ENCODE measurements around the gene MAGEC1. TPM values are rescaled to one million over a fixed set of nuclear protein-coding genes. Genes with fewer than 3 reads are reported as not detected.
"Not testable (repeated sequence)": the region's sequence is repeated elsewhere in the genome, so short reads cannot be mapped to it uniquely, and the experiment has no call there.

The MAGEC1 gene, protein sequence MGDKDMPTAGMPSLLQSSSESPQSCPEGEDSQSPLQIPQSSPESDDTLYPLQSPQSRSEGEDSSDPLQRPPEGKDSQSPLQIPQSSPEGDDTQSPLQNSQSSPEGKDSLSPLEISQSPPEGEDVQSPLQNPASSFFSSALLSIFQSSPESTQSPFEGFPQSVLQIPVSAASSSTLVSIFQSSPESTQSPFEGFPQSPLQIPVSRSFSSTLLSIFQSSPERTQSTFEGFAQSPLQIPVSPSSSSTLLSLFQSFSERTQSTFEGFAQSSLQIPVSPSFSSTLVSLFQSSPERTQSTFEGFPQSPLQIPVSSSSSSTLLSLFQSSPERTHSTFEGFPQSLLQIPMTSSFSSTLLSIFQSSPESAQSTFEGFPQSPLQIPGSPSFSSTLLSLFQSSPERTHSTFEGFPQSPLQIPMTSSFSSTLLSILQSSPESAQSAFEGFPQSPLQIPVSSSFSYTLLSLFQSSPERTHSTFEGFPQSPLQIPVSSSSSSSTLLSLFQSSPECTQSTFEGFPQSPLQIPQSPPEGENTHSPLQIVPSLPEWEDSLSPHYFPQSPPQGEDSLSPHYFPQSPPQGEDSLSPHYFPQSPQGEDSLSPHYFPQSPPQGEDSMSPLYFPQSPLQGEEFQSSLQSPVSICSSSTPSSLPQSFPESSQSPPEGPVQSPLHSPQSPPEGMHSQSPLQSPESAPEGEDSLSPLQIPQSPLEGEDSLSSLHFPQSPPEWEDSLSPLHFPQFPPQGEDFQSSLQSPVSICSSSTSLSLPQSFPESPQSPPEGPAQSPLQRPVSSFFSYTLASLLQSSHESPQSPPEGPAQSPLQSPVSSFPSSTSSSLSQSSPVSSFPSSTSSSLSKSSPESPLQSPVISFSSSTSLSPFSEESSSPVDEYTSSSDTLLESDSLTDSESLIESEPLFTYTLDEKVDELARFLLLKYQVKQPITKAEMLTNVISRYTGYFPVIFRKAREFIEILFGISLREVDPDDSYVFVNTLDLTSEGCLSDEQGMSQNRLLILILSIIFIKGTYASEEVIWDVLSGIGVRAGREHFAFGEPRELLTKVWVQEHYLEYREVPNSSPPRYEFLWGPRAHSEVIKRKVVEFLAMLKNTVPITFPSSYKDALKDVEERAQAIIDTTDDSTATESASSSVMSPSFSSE
- not detected for polyA plus RNA-seq (2012; ENCODE audit: missing spikeins)

GRCh38 chrX:141903400-141904155 lies at the start of gene MAGEC1:
MAGEC1 (plus strand) TSS chrX:141903894; CDS start chrX:141905073, 1,179 bp downstream.
- TF ChIP-seq POLR2AphosphoS5 (IDR thresholded peaks at IDR 0.05; ENCODE audit: low read depth, low read length) (no peak), POLR2A (IDR thresholded peaks at IDR 0.05; ENCODE audit: low read depth, low read length) (no peak), TAF1 (IDR thresholded peaks at IDR 0.05; ENCODE audit: borderline replicate concordance, low read depth, low read length) (no peak)
- DNase-seq (ENCODE audit: insufficient read length) (no peak), FAIRE-seq (no peak)

- DNase-seq (ENCODE audit: insufficient read length) (no peak), FAIRE-seq (no peak)
- no peak for TF ChIP-seq POLR2AphosphoS5 (IDR thresholded peaks at IDR 0.05; ENCODE audit: low read depth, low read length)
- TF ChIP-seq TAF1 (IDR thresholded peaks at IDR 0.05; ENCODE audit: borderline replicate concordance, low read depth, low read length) = no peak
- TF ChIP-seq POLR2A (IDR thresholded peaks at IDR 0.05; ENCODE audit: low read depth, low read length) = no peak
These were observed 46.2 kb upstream of the MAGEC1 start for GRCh38 chrX:141857479-141857878.

GRCh38 chrX:141879616-141880015 lies 24.1 kb upstream of the MAGEC1 start:
- no peak for TF ChIP-seq TAF1 (IDR thresholded peaks at IDR 0.05; ENCODE audit: borderline replicate concordance, low read depth, low read length)
- FAIRE-seq (no peak), DNase-seq (ENCODE audit: insufficient read length) (no peak)

DNA sequence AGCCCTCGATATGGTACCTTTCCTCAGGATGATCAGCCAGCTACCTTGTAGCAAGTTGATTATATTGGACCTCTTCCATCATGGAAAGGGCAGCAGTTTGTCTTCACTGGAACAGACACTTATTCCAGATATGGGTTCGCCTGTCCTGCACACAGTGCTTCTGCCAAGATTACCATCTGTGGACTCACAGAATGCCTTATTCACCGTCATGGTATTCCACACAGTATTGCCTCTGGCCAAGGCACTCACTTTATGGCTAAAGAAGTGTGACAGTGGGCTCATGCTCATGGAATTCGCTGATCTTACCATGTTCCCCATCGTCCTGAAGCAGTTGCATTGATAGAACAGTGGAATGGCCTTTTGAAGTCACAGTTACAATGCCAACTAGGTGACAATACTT lies 14.9 kb upstream of the MAGEC1 start:
- DNase-seq (ENCODE audit: insufficient read length); FAIRE-seq: not testable (repeated sequence)

- no peak for FAIRE-seq
- TF ChIP-seq POLR2AphosphoS5 (IDR thresholded peaks at IDR 0.05; ENCODE audit: low read depth, low read length) (no peak), POLR2A (IDR thresholded peaks at IDR 0.05; ENCODE audit: low read depth, low read length) (no peak), TAF1 (IDR thresholded peaks at IDR 0.05; ENCODE audit: borderline replicate concordance, low read depth, low read length) (no peak)
- DNase-seq (ENCODE audit: insufficient read length) = no peak
These were observed 9.0 kb upstream of the MAGEC1 start for GRCh38 chrX:141894733-141895132.

- no peak for TF ChIP-seq POLR2A (IDR thresholded peaks at IDR 0.05; ENCODE audit: low read depth, low read length)
- no peak for TF ChIP-seq TAF1 (IDR thresholded peaks at IDR 0.05; ENCODE audit: borderline replicate concordance, low read depth, low read length)
- TF ChIP-seq POLR2AphosphoS5 (IDR thresholded peaks at IDR 0.05; ENCODE audit: low read depth, low read length) = no peak
- no peak for FAIRE-seq
- DNase-seq (ENCODE audit: insufficient read length) = no peak
These were observed 6.0 kb upstream of the MAGEC1 start for GRCh38 chrX:141897690-141898089.

DNA sequence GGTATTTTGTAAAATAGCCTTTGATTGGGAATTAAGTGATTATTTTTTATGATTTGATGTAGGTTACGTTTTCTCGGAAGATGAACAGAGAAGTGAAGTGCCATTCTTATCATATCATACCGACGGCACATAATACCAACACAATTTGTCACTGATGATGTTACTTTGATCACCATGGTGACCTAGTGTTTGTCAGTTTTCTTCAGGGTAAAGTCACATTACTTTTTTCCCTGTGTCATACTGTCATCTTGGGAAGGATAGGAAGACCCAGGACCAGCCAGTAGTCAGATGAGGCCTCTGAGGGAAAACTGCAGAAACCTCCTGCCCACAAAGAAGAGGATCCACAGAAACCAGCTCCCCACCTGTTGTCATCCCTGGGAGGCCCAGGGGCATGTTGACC lies 1.3 kb upstream of the MAGEC1 start:
- DNase-seq (ENCODE audit: insufficient read length) (no peak), FAIRE-seq (no peak)
- TF ChIP-seq TAF1 (IDR thresholded peaks at IDR 0.05; ENCODE audit: borderline replicate concordance, low read depth, low read length) = no peak
- no peak for TF ChIP-seq POLR2A (IDR thresholded peaks at IDR 0.05; ENCODE audit: low read depth, low read length)
- no peak for TF ChIP-seq POLR2AphosphoS5 (IDR thresholded peaks at IDR 0.05; ENCODE audit: low read depth, low read length)

- no peak for TF ChIP-seq POLR2AphosphoS5 (IDR thresholded peaks at IDR 0.05; ENCODE audit: low read depth, low read length)
- TF ChIP-seq TAF1 (IDR thresholded peaks at IDR 0.05; ENCODE audit: borderline replicate concordance, low read depth, low read length) = no peak
- no peak for TF ChIP-seq POLR2A (IDR thresholded peaks at IDR 0.05; ENCODE audit: low read depth, low read length)
- FAIRE-seq = no peak
- DNase-seq (ENCODE audit: insufficient read length) = no peak
These were observed 568 bp downstream of the MAGEC1 start for GRCh38 chrX:141904262-141904661.

DNA sequence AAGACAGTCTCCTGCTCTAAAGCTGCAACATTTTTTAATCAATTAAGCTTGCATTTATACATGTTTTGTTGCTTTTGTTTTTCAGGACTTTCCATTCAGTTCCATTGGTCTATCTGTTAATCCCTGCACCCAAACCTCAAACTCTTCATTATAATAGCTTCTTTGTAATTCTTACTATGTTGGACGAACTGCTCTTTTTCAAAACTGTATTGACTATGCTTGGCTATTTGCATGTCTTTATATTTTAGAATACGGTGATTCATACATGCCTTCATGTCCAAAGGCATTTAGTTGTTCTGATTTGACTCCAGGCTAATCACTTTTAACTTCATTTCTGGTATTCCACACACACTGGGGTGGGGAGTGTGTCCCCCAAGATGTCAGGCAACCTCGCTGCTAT lies 14.1 kb downstream of the MAGEC1 start:
- no peak for DNase-seq (ENCODE audit: insufficient read length)
- FAIRE-seq = no peak
- TF ChIP-seq POLR2A (IDR thresholded peaks at IDR 0.05; ENCODE audit: low read depth, low read length) (no peak), POLR2AphosphoS5 (IDR thresholded peaks at IDR 0.05; ENCODE audit: low read depth, low read length) (no peak), TAF1 (IDR thresholded peaks at IDR 0.05; ENCODE audit: borderline replicate concordance, low read depth, low read length) (no peak)

DNA sequence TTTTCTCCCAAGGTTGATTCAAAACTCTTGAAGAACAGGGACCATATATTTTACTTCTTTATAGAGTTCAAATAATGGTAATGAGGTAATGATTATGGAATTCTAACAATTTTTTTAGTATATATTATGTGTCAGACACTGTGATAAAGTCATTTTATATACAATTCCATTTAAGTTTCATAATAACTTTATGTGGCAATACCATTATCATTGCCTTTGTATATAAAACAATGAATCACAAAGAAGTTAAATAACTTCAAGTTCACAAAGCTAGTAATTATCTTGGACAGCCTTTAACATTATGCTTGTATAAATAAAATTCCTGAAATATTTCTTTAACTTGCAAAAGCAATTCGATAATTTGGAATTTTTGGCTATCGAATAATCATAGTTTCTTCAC lies 20.6 kb downstream of the MAGEC1 start:
- TF ChIP-seq POLR2A (IDR thresholded peaks at IDR 0.05; ENCODE audit: low read depth, low read length) (no peak), POLR2AphosphoS5 (IDR thresholded peaks at IDR 0.05; ENCODE audit: low read depth, low read length) (no peak), TAF1 (IDR thresholded peaks at IDR 0.05; ENCODE audit: borderline replicate concordance, low read depth, low read length) (no peak)
- DNase-seq (ENCODE audit: insufficient read length) (no peak), FAIRE-seq (no peak)

DNA sequence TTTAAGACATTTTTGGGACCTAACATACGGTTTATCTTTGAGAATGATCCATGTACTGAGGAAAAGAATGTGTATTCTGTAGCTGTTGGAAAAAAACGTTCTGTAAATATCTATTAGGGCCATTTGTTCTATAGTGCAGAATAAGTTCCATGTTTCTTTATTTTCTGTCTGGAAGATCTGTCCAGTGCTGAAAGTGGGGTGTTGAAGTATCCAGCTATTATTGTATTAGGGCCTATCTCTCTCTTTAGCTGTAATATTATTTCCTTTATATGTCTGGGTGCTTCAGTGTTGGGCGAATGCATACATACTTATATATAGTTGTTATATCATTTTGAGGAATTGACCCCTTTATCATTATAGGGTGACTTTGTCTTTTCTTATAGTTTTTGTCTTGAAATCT lies 24.7 kb downstream of the MAGEC1 start:
- FAIRE-seq (no peak), DNase-seq (ENCODE audit: insufficient read length) (no peak)
- TF ChIP-seq POLR2AphosphoS5 (IDR thresholded peaks at IDR 0.05; ENCODE audit: low read depth, low read length) (no peak), POLR2A (IDR thresholded peaks at IDR 0.05; ENCODE audit: low read depth, low read length) (no peak), TAF1 (IDR thresholded peaks at IDR 0.05; ENCODE audit: borderline replicate concordance, low read depth, low read length) (no peak)
